Right lobe of liver (tissue), 4 donors: Measurements from ENCODE around the gene RBMS3.

ENCODE experiments used
- POLR2A ChIP-seq: fragments of 450-650 bp; IDR thresholded peaks from one replicate; pipeline ENCODE4 v1.6.1; 2017; ENCODE audit warnings: antibody characterized with exemption, mild to moderate bottlenecking
- TF ChIP-seq, protein P1 (sequence below), 4 donors: fragments of 200-600 bp in 3 of 4; fragments of 450-650 bp in 1 of 4; IDR thresholded peaks; one replicate each; pipeline versions ENCODE4 v1.5.1 to v1.8.0; 2016 to 2022; ENCODE audit warnings: antibody characterized with exemption in 4 of 4, mild to moderate bottlenecking in 2 of 4
- donor health status: DM: no; HTN: no; CAD: no.
- donor health status: DM: no; HTN: no; CAD: no.
- donor health status: DM: no; HTN: yes; CAD: no.

DNA sequence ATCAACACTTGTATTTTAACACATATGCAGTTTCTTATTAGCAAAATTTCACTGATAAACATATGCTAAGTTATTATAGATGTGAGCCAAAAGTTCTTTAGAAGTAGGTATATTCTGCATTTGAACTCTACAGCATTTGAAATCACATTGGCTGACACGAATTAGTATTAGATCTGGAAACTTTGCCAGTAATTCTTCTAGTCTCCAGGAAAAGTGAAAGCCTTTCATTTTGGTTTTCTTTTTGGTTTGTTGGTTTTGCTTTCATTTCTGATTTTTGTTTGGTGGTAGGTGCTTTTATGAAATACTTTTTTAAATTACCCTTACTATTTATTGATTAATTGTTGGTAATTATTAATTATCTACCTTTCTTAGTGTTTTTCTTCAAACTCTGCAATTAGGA is 72.9 kb downstream of the RBMS3 start:
- TF ChIP-seq, protein P1, sequence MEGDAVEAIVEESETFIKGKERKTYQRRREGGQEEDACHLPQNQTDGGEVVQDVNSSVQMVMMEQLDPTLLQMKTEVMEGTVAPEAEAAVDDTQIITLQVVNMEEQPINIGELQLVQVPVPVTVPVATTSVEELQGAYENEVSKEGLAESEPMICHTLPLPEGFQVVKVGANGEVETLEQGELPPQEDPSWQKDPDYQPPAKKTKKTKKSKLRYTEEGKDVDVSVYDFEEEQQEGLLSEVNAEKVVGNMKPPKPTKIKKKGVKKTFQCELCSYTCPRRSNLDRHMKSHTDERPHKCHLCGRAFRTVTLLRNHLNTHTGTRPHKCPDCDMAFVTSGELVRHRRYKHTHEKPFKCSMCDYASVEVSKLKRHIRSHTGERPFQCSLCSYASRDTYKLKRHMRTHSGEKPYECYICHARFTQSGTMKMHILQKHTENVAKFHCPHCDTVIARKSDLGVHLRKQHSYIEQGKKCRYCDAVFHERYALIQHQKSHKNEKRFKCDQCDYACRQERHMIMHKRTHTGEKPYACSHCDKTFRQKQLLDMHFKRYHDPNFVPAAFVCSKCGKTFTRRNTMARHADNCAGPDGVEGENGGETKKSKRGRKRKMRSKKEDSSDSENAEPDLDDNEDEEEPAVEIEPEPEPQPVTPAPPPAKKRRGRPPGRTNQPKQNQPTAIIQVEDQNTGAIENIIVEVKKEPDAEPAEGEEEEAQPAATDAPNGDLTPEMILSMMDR (IDR thresholded peaks at IDR 0.05) = no peak
- TF ChIP-seq POLR2A = no peak
